Activated T-cell treated with anti-CD3 and anti-CD28 coated beads, Interleukin-2, amount 50 U/mL, for 4 hours (primary cell): ENCODE results near the gene DKK2. TPM values are rescaled to one million over a fixed set of nuclear protein-coding genes. Genes with fewer than 3 reads are reported as not detected.
A peak's percentile ranks its signal among the peaks of the same experiment; 100 is the strongest.

ENCODE experiments used
- ATAC-seq, 2 donors: fragments of 200-7000 bp; cut with Tn5 transposase; one replicate each; pipeline ENCODE4 v1.10.0; 2021
- DNase-seq: peaks from one replicate; pipeline ENCODE4 v3.0.0-alpha.2; 2020
- H3K27me3 Mint-ChIP-seq: one replicate; pipeline ENCODE4 v1.8.0; 2021; ENCODE audit warnings: low read depth, mixed read lengths
- H3K36me3 Mint-ChIP-seq: one replicate; pipeline ENCODE4 v1.8.0; 2022; ENCODE audit warnings: mixed read lengths; ENCODE audit not compliant: insufficient read depth
- H3K4me1 Mint-ChIP-seq: one replicate; pipeline ENCODE4 v1.8.0; 2021; ENCODE audit warnings: low read depth, mixed read lengths
- H3K4me3 Mint-ChIP-seq: one replicate; pipeline ENCODE4 v1.8.0; 2021; ENCODE audit warnings: mild to moderate bottlenecking, moderate library complexity, mixed read lengths
- H3K9me3 Mint-ChIP-seq: one replicate; pipeline ENCODE4 v1.8.0; 2021; ENCODE audit warnings: mixed read lengths
- total RNA-seq, 3 donors: library from RNA; stranded (reverse); gene quantifications; one replicate each; pipeline ENCODE4 v1.2.1, GENCODE V29; 2021

The DKK2 gene
- total RNA-seq, 3 donors from 2014 or later, result not detected

- Mint-ChIP-seq H3K36me3 (no peaks in the 10 kb centered on the region), H3K4me3 (peak overlapping the region; percentile 60), H3K4me1 (peaks cover 20% of the 10 kb centered on the region), H3K9me3 (no peaks in the 10 kb centered on the region), H3K27me3 (peaks cover 54% of the 10 kb centered on the region)
- no peak for DNase-seq
- no peak for ATAC-seq
Observed at GRCh38 chr4:107036584-107037198, 578 bp upstream of the DKK2 start.

GRCh38 chr4:107034996-107035818 is 906 bp downstream of the DKK2 start:
- ATAC-seq (no peak), DNase-seq (no peak)
- peaks cover 20% of the 10 kb centered on the region for H3K4me1 Mint-ChIP-seq
- H3K36me3 Mint-ChIP-seq, result no peaks in the 10 kb centered on the region
- H3K27me3 Mint-ChIP-seq, result peaks cover 54% of the 10 kb centered on the region
- peak overlapping the region; percentile 31 for H3K4me3 Mint-ChIP-seq
- no peaks in the 10 kb centered on the region for H3K9me3 Mint-ChIP-seq

DNA sequence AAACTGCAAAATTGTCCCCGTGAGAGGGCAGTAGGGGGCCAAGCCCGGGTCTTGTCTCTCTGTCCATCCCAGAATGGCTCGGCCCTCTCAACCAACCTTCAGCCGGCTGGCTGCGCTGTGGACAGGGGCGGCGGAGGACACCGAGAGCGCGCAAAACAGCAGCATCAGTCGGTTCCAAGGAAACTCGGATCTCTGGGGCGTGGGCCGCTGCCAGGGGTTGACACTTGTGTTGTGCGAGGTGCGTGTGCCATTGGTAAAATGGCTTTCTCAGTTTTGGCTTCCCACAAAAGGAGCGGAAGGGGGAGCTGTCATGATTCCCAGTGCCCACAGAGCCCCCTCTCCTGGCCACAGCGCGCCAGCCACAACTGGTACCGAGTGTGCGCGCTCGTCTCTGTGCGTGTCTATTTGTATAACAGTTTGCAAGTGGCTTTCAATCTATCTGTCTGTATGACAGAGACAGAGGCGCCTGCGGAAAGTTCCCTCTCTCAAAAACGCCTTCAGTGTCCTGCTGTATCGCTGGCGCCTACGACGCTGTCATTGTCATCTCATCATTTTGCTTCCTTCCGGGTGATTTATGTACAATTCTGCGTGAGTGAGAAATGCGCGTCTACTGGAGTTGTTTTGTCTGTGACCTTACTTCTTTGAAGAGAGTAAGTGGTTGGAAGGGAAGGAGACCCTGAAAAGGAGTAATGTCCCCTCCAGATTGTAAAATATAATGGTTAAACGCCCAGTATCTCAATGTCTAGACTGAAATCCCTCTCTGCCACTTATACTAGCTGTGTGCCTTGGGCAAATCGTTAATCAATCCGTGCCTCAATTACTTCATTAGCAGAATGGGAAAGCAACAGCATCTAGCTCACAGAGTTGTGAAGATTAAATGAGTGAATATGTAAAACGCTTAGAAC is 1.8 kb downstream of the DKK2 start:
- DNase-seq, result no peak
- Mint-ChIP-seq H3K27me3 (peaks cover 54% of the 10 kb centered on the region), H3K9me3 (no peaks in the 10 kb centered on the region), H3K36me3 (no peaks in the 10 kb centered on the region), H3K4me1 (peaks cover 20% of the 10 kb centered on the region), H3K4me3 (peak overlapping the region; percentile 1)
- ATAC-seq, result peak; percentile 23 to 55

DNA sequence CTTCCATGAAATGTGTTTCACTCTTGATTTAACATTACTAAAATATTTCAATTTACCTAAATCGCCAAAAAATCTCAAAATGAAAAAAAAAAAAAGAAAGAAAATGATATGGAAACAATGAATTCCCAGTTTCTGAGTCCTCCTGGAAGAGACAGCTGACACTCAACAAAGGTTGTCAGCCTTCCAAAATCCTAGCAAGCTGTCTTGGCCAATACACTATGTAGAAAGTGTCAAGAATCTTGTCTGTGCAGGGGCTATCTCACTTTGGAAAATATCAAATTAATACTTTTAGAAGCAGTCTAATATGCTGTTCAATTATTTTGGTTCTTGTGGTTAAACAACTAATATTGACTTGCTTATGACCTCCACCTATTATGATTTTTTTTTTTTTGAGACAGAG is 8.7 kb downstream of the DKK2 start:
- DNase-seq (no peak), ATAC-seq (no peak)
- Mint-ChIP-seq H3K27me3 (no peaks in the 10 kb centered on the region), H3K36me3 (no peaks in the 10 kb centered on the region), H3K4me1 (no peaks in the 10 kb centered on the region), H3K4me3 (no peak overlapping the region), H3K9me3 (no peaks in the 10 kb centered on the region)

DNA sequence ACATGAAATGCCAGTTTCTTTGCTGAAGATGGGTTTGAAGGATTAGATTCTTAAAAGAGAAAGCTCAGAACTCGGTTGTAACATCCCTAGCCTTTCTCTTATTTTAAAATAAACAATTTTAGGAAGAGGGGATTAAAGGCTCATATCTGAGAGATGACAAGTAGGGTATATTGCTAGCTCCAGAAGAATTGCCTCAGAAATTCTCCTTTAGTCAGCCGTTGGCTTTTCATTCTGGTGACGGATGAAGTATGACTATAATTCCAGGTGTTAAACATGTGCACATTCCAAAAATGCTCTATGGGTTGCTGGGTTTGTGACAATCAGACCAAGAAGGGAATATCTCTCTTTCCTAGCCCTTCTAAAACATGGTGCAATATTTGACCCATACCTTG is 17.8 kb downstream of the DKK2 start:
- ATAC-seq (no peak), DNase-seq (no peak)
- Mint-ChIP-seq H3K4me3 (no peak overlapping the region), H3K4me1 (no peaks in the 10 kb centered on the region), H3K27me3 (no peaks in the 10 kb centered on the region), H3K36me3 (no peaks in the 10 kb centered on the region), H3K9me3 (no peaks in the 10 kb centered on the region)

GRCh38 chr4:107017443-107018343 is 18.4 kb downstream of the DKK2 start:
- DNase-seq (no peak), ATAC-seq (no peak)
- no peaks in the 10 kb centered on the region for H3K36me3 Mint-ChIP-seq
- H3K9me3 Mint-ChIP-seq, result no peaks in the 10 kb centered on the region
- no peaks in the 10 kb centered on the region for H3K27me3 Mint-ChIP-seq
- no peaks in the 10 kb centered on the region for H3K4me1 Mint-ChIP-seq
- H3K4me3 Mint-ChIP-seq, result no peak overlapping the region

DNA sequence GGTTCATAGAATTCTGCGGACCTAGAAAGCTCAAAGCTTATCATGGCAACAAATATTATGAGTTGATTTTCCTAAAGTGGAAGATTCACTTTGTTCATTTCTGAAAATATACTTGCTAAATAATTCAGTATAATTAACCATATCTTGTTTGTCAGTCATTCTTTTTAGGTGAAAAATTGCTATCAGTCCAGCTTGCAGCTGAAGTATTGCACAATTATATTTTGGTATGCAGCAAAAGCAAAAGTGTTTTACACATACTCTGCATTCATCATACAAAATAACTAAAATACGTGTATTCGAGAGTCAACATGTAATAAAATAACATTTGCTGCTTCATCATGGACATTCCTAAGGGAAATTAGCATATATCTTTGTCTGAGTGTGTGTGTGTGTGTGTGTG is 24.8 kb downstream of the DKK2 start:
- DNase-seq (no peak), ATAC-seq (no peak)
- Mint-ChIP-seq H3K4me1 (no peaks in the 10 kb centered on the region), H3K36me3 (no peaks in the 10 kb centered on the region), H3K9me3 (no peaks in the 10 kb centered on the region), H3K27me3 (no peaks in the 10 kb centered on the region), H3K4me3 (no peak overlapping the region)

DNA sequence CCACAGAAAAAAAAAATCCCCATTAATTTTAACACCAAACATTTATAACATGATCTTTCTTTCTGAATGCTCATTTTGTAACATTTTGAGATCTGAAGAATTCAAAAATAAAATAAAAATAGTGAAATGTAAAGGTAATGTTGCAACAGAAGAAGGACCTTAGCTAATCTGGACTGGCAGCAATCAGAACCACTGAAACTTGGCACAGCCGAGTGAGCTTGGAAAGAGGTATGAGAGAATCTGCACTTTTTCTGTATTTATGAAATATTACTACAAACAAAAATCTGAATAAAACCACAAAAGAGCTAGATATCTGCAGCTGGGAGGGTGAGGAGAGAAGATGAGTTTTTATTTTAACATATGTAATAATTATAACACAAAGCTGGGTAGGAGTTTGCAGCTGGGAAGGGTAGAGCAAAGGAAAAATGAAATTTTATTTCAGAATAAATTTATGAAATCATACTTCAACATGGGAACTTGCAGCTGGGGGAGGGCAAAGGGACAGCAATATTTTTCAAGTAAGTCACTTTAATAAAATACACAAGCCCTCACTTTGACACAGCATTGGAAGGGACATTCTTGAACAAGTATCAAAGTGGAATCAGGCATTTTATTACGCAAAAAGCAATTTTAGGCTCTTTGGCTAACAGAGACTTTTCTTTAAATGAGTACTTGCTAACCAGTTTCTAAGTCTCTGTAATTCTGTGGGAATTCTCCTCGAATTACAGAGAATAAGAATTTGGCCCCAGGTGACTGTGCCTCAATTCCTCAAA is 26.7 kb downstream of the DKK2 start:
- Mint-ChIP-seq H3K4me1 (no peaks in the 10 kb centered on the region), H3K4me3 (no peak overlapping the region), H3K36me3 (no peaks in the 10 kb centered on the region), H3K9me3 (no peaks in the 10 kb centered on the region), H3K27me3 (no peaks in the 10 kb centered on the region)
- DNase-seq (no peak), ATAC-seq (no peak)

- H3K4me1 Mint-ChIP-seq, result no peaks in the 10 kb centered on the region
Observed at GRCh38 chr4:107008115-107008514, 28.0 kb downstream of the DKK2 start.

GRCh38 chr4:107006218-107006617 is 29.9 kb downstream of the DKK2 start:
- Mint-ChIP-seq H3K9me3 (no peaks in the 10 kb centered on the region), H3K27me3 (peaks cover 2% of the 10 kb centered on the region), H3K4me1 (no peaks in the 10 kb centered on the region), H3K36me3 (no peaks in the 10 kb centered on the region), H3K4me3 (no peak overlapping the region)
- ATAC-seq (no peak), DNase-seq (no peak)

More at GRCh38 chr4:107008115-107008514, 28.0 kb downstream of the DKK2 start:
- DNase-seq (no peak), ATAC-seq (no peak)
- no peak overlapping the region for H3K4me3 Mint-ChIP-seq
- peaks cover 2% of the 10 kb centered on the region for H3K27me3 Mint-ChIP-seq
- H3K9me3 Mint-ChIP-seq, result no peaks in the 10 kb centered on the region
- H3K36me3 Mint-ChIP-seq, result no peaks in the 10 kb centered on the region

DNA sequence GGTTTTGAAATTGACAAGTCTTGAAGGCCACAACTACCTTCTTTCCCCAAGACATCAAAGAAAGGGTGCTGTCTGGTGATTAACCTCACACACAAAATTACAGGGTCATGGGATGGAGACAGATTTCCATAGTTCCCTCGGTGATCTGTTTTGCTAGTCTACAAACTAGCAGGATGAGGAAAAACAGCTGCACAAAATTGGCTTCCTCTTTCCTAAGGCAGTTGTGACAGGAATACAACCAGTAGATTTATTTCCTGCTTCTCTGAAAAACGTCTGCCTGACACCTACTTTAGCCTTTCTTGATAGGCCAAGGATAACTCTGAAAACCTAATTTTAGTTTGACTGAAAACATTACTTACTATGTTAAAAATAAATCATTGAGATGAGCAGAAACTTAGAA is 39.6 kb downstream of the DKK2 start:
- H3K4me3 Mint-ChIP-seq, result no peak overlapping the region
- H3K9me3 Mint-ChIP-seq, result no peaks in the 10 kb centered on the region
- no peaks in the 10 kb centered on the region for H3K4me1 Mint-ChIP-seq
- no peak for ATAC-seq
- no peaks in the 10 kb centered on the region for H3K27me3 Mint-ChIP-seq
- DNase-seq, result no peak
- H3K36me3 Mint-ChIP-seq, result no peaks in the 10 kb centered on the region

- no peaks in the 10 kb centered on the region for H3K9me3 Mint-ChIP-seq
- H3K36me3 Mint-ChIP-seq, result no peaks in the 10 kb centered on the region
- ATAC-seq, result no peak
- no peaks in the 10 kb centered on the region for H3K27me3 Mint-ChIP-seq
- no peak overlapping the region for H3K4me3 Mint-ChIP-seq
- no peak for DNase-seq
- H3K4me1 Mint-ChIP-seq, result no peaks in the 10 kb centered on the region
Observed at GRCh38 chr4:106993827-106994226, 42.3 kb downstream of the DKK2 start.

- H3K9me3 Mint-ChIP-seq, result no peaks in the 10 kb centered on the region
- no peak for ATAC-seq
- H3K4me3 Mint-ChIP-seq, result no peak overlapping the region
- no peak for DNase-seq
- no peaks in the 10 kb centered on the region for H3K27me3 Mint-ChIP-seq
- no peaks in the 10 kb centered on the region for H3K36me3 Mint-ChIP-seq
- H3K4me1 Mint-ChIP-seq, result no peaks in the 10 kb centered on the region
Observed at GRCh38 chr4:106987311-106987710, 48.8 kb downstream of the DKK2 start.
